GM06990 (cell line): Measurements from ENCODE around the gene NAA38.

Experiments used
- DNase-seq: peaks from one replicate; pipeline ENCODE4 v3.0.0-alpha.2; 2011; ENCODE audit not compliant: insufficient read length; ENCODE audit errors: extremely low read depth
- H3K27me3 ChIP-seq: replicated peaks from 2 replicates; pipeline ENCODE4 v1.6.0; 2011; ENCODE audit warnings: low read length; ENCODE audit not compliant: control insufficient read depth, insufficient read depth
- H3K36me3 ChIP-seq: 2 replicates; pipeline ENCODE4 v1.5.1; 2011; ENCODE audit warnings: low read length; ENCODE audit not compliant: control insufficient read depth, insufficient read depth
- H3K4me3 ChIP-seq: replicated peaks from 2 replicates; pipeline ENCODE4 v1.5.1; 2011; ENCODE audit warnings: low read depth, mild to moderate bottlenecking, control low read depth, low read length
- TF ChIP-seq, protein P1 (sequence below): IDR thresholded peaks from 2 replicates; pipeline ENCODE4 v1.5.1; 2011; ENCODE audit warnings: low read length, control low read depth, mild to moderate bottlenecking, inconsistent platforms; ENCODE audit not compliant: insufficient read depth, poor library complexity, severe bottlenecking

Gene NAA38

DNA sequence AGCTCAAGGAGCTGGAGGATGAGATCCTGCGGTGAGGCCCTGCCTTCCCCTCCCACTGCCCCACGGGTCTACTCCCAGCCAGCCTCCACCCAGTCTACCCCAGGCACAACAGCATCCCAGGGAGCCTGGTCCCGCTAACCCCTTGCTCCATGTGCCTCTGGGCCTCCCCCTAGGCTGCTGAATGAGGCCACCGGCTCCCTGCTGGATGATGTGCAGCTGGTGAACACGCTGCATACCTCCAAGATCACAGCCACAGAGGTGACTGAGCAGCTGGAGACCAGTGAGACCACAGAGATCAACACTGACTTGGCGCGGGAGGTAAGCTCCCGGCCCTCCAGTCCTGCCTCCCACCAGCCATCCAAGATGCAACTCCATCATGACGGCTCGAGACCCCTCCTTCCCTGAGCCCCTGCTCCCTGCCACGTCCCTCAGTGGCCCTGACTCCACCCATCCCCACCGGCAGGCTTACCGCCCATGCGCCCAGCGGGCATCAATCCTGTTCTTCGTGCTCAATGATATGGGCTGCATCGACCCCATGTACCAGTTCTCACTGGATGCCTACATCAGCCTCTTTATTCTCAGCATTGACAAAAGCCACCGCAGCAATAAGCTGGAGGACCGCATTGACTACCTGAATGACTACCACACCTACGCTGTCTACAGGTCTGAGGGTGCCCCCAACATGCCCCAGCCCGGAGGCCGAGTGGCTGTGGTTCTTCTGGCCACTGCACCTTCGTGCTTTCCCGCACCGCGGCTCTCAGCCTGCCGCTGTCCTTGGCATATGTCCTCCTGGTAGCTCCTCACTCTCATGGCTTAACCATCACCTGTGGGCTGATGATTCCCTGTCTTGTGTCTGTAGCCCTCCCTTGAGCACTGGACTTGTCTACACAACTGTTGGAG, 38.4 kb downstream of the NAA38 start:
- Histone ChIP-seq H3K4me3 (no peak overlapping the region), H3K27me3 (no peaks in the 10 kb centered on the region; the same call in 1 of the 2 replicates), H3K36me3 (no peaks in the 10 kb centered on the region)
- DNase-seq: no peak
- TF ChIP-seq, protein P1, sequence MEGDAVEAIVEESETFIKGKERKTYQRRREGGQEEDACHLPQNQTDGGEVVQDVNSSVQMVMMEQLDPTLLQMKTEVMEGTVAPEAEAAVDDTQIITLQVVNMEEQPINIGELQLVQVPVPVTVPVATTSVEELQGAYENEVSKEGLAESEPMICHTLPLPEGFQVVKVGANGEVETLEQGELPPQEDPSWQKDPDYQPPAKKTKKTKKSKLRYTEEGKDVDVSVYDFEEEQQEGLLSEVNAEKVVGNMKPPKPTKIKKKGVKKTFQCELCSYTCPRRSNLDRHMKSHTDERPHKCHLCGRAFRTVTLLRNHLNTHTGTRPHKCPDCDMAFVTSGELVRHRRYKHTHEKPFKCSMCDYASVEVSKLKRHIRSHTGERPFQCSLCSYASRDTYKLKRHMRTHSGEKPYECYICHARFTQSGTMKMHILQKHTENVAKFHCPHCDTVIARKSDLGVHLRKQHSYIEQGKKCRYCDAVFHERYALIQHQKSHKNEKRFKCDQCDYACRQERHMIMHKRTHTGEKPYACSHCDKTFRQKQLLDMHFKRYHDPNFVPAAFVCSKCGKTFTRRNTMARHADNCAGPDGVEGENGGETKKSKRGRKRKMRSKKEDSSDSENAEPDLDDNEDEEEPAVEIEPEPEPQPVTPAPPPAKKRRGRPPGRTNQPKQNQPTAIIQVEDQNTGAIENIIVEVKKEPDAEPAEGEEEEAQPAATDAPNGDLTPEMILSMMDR: no peak

DNA sequence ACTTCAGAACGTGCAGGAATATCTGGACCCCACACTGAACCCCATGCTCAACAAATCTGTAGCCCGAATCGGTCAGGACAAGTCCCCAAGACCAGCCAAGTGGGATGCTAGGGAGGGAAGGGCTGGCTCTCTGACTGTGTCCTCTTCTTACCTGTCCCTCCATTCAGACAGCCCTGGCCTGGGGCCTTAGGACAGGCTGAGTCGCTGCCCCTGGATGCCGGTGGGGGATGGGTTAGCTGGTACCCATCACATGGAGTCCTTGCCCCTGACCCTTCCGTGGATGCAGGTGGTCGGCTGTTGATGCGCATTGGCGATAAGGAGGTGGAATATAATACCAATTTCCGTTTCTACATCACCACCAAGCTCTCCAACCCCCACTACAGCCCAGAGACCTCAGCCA, 39.3 kb downstream of the NAA38 start:
- Histone ChIP-seq H3K36me3 (no peaks in the 10 kb centered on the region), H3K4me3 (no peak overlapping the region), H3K27me3 (no peaks in the 10 kb centered on the region; the same call in 1 of the 2 replicates)
- TF ChIP-seq, protein P1: no peak
- no peak for DNase-seq

DNA sequence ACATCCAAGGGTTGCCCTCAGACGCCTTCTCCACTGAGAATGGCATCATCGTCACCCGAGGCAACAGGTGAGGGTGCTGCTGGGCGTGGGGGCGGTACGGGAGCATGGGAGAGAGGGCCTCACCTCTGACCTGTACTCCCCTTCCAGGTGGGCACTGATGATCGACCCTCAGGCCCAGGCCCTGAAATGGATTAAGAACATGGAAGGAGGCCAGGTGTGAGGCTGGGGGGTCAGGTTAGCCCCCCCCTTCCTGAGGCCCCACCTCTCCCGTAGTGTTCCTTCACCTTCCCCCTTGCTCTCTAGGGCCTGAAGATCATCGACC, 39.8 kb downstream of the NAA38 start:
- no peak for DNase-seq
- Histone ChIP-seq H3K4me3 (no peak overlapping the region), H3K27me3 (no peaks in the 10 kb centered on the region; the same call in 1 of the 2 replicates), H3K36me3 (no peaks in the 10 kb centered on the region)
- TF ChIP-seq, protein P1: no peak

DNA sequence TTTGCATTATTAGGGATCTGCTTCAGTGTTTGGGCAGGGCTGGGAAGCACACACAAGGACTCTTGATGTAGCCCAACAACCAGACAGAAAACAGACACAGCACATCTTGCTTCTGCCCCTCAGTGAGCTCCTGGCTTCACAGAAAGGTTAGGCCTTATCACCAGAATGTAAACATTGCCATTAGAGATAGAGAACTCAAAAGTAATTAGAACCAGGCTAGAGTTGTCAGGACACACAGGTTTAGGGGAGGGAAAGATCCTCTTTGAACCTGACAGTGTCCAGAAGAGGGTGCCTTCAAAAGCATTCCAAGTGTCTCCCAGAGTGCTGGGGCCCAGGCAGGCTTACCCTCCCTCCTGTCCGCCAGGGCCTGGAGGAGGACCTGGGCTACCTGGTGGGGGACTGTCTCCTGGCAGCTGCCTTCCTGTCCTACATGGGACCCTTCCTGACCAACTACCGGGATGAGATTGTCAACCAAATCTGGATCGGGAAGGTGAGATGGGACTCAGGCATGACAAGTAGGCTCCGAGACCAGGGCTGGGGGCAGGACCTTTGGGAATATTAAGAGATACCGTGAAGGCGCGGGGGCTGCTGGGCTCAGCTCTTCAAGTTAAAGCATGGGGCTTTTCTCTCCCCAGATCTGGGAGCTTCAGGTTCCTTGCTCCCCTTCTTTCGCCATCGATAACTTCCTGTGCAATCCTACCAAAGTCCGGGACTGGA, 40.3 kb downstream of the NAA38 start:
- TF ChIP-seq, protein P1: no peak
- no peak for DNase-seq
- Histone ChIP-seq H3K27me3 (no peaks in the 10 kb centered on the region; the same call in 1 of the 2 replicates), H3K4me3 (no peak overlapping the region), H3K36me3 (no peaks in the 10 kb centered on the region)

GRCh38 chr17:7814969-7815368, 42.4 kb downstream of the NAA38 start:
- TF ChIP-seq, protein P1: no peak
- Histone ChIP-seq H3K36me3 (no peaks in the 10 kb centered on the region), H3K27me3 (no peaks in the 10 kb centered on the region), H3K4me3 (no peak overlapping the region)
- no peak for DNase-seq
